ENCODE results near the gene UPK1B.

UPK1B gene

DNA sequence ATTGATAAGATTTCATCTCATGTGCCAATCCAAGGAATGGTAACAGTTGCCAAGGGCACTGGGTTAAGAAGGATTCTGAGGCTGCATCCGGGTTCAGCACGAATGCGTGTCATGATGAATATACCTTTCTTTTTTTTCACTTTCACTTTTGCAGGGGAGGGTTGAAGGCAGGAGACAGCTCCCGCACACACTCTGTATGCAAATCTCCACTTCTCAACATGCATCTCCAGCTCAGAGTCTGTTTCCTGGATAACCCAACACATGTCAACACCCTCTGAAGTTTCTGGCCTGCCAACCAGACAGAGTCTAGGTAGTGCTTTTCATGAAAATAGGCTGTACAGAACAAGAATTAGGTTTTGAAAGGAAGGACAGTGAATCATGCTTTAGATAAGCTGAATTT lies 45.7 kb downstream of the UPK1B start:
- no peak overlapping the region for H3K27ac ChIP-seq (ENCODE audit: extremely low read depth, low read depth, low read length)
- H3K4me3 ChIP-seq (ENCODE audit: low read depth, low read length) = no peak overlapping the region
- TF ChIP-seq ZNF23 (tag by site-specific recombination; IDR thresholded peaks at IDR 0.05; ENCODE audit: borderline replicate concordance) (no peak), REPIN1 (tag by site-specific recombination; IDR thresholded peaks at IDR 0.05; ENCODE audit: low read depth) (no peak), ZNF510 (tag by site-specific recombination; IDR thresholded peaks at IDR 0.05; ENCODE audit: insufficient replicate concordance) (no peak), SP3 (tag by site-specific recombination; IDR thresholded peaks at IDR 0.05) (no peak), ZXDB (tag by site-specific recombination; IDR thresholded peaks at IDR 0.05) (no peak), ZIC2 (tag by site-specific recombination; IDR thresholded peaks at IDR 0.05) (no peak), HOXD13 (CRISPR knock-in tag; IDR thresholded peaks at IDR 0.05; ENCODE audit: borderline replicate concordance) (no peak), EGR2 (tag by site-specific recombination; IDR thresholded peaks at IDR 0.05; ENCODE audit: low read depth) (no peak), WT1 (tag by site-specific recombination; IDR thresholded peaks at IDR 0.05) (no peak), ZSCAN16 (tag by site-specific recombination; IDR thresholded peaks at IDR 0.05) (no peak), ZNF677 (tag by site-specific recombination; IDR thresholded peaks at IDR 0.05) (no peak)
- TF ChIP-seq, protein P1, sequence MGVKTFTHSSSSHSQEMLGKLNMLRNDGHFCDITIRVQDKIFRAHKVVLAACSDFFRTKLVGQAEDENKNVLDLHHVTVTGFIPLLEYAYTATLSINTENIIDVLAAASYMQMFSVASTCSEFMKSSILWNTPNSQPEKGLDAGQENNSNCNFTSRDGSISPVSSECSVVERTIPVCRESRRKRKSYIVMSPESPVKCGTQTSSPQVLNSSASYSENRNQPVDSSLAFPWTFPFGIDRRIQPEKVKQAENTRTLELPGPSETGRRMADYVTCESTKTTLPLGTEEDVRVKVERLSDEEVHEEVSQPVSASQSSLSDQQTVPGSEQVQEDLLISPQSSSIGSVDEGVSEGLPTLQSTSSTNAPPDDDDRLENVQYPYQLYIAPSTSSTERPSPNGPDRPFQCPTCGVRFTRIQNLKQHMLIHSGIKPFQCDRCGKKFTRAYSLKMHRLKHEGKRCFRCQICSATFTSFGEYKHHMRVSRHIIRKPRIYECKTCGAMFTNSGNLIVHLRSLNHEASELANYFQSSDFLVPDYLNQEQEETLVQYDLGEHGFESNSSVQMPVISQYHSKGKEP (tag by site-specific recombination; IDR thresholded peaks at IDR 0.05) = no peak
- no peaks in the 10 kb centered on the region for H3K9me3 ChIP-seq (ENCODE audit: control insufficient read depth, insufficient read depth, low read depth, low read length)
- POLR2A ChIA-PET = no interaction called here
- H3K4me1 ChIP-seq (ENCODE audit: control insufficient read depth, insufficient read depth, low read length) = no peaks in the 10 kb centered on the region
- peaks cover 0 to 91% of the 10 kb centered on the region in 2 experiments; a peak in 2 of 3 replicates for H3K36me3 ChIP-seq (ENCODE audit: control insufficient read depth in 2 of 2, insufficient read depth in 1 of 2, low read length in 2 of 2)
- CTCF ChIA-PET = no interaction called here

DNA sequence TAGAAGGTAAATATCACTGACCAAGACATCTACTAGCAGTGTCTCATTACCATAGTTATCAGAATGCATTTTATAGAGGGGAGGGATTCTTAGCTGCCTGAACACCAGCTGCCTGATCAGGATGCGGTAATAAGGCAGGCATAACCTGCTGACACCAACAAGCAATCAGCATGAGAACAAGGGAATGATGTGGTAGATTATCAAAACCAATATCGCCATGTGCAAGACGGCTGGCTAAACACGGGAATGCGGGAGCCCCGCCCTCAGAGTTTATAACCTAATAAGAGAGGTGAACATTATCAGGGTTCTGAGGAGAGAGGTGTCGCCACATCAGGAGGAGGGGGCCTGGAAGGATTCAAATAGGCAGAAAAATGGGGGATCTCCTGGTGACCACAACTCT lies 46.8 kb downstream of the UPK1B start:
- Histone ChIP-seq H3K4me1 (ENCODE audit: control insufficient read depth, insufficient read depth, low read length) (no peaks in the 10 kb centered on the region), H3K4me3 (ENCODE audit: low read depth, low read length) (no peak overlapping the region), H3K27ac (ENCODE audit: extremely low read depth, low read depth, low read length) (no peak overlapping the region), H3K9me3 (ENCODE audit: control insufficient read depth, insufficient read depth, low read depth, low read length) (no peaks in the 10 kb centered on the region), H3K36me3 (ENCODE audit: control insufficient read depth in 2 of 2, insufficient read depth in 1 of 2, low read length in 2 of 2) (peaks cover 0 to 87% of the 10 kb centered on the region in 2 experiments; a peak in 2 of 3 replicates)
- TF ChIP-seq ZNF354C (tag by site-specific recombination; IDR thresholded peaks at IDR 0.05; ENCODE audit: borderline replicate concordance, low read depth) (no peak), ZNF19 (tag by site-specific recombination; IDR thresholded peaks at IDR 0.05; ENCODE audit: low read depth) (no peak), SETDB1 (IDR thresholded peaks at IDR 0.05; ENCODE audit: insufficient read length, low read length) (no peak), ZNF324 (tag by site-specific recombination; IDR thresholded peaks at IDR 0.05) (no peak), ZNF544 (tag by site-specific recombination; IDR thresholded peaks at IDR 0.05) (no peak), ZNF132 (tag by site-specific recombination; IDR thresholded peaks at IDR 0.05; ENCODE audit: borderline replicate concordance) (no peak), ZNF223 (tag by site-specific recombination; IDR thresholded peaks at IDR 0.05) (no peak), ZNF747 (tag by site-specific recombination; IDR thresholded peaks at IDR 0.05) (no peak), MZF1 (tag by site-specific recombination; IDR thresholded peaks at IDR 0.05; ENCODE audit: borderline replicate concordance) (no peak), OSR2 (tag by site-specific recombination; IDR thresholded peaks at IDR 0.05) (no peak), ZFP41 (tag by site-specific recombination; IDR thresholded peaks at IDR 0.05; ENCODE audit: borderline replicate concordance) (no peak), ZNF837 (tag by site-specific recombination; IDR thresholded peaks at IDR 0.05) (no peak), ZNF561 (tag by site-specific recombination; IDR thresholded peaks at IDR 0.05; ENCODE audit: borderline replicate concordance) (no peak), ZNF76 (tag by site-specific recombination; IDR thresholded peaks at IDR 0.05; ENCODE audit: borderline replicate concordance, low read depth) (no peak), ZNF623 (tag by site-specific recombination; IDR thresholded peaks at IDR 0.05) (no peak), GLI2 (tag by site-specific recombination; IDR thresholded peaks at IDR 0.05; ENCODE audit: borderline replicate concordance, low read depth) (no peak), SP7 (tag by site-specific recombination; IDR thresholded peaks at IDR 0.05) (no peak), ZNF155 (tag by site-specific recombination; IDR thresholded peaks at IDR 0.05) (no peak)
- TF ChIP-seq, protein P2, sequence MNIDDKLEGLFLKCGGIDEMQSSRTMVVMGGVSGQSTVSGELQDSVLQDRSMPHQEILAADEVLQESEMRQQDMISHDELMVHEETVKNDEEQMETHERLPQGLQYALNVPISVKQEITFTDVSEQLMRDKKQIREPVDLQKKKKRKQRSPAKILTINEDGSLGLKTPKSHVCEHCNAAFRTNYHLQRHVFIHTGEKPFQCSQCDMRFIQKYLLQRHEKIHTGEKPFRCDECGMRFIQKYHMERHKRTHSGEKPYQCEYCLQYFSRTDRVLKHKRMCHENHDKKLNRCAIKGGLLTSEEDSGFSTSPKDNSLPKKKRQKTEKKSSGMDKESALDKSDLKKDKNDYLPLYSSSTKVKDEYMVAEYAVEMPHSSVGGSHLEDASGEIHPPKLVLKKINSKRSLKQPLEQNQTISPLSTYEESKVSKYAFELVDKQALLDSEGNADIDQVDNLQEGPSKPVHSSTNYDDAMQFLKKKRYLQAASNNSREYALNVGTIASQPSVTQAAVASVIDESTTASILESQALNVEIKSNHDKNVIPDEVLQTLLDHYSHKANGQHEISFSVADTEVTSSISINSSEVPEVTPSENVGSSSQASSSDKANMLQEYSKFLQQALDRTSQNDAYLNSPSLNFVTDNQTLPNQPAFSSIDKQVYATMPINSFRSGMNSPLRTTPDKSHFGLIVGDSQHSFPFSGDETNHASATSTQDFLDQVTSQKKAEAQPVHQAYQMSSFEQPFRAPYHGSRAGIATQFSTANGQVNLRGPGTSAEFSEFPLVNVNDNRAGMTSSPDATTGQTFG (tag by site-specific recombination; IDR thresholded peaks at IDR 0.05; ENCODE audit: borderline replicate concordance) = no peak
- TF ChIP-seq, protein P3, sequence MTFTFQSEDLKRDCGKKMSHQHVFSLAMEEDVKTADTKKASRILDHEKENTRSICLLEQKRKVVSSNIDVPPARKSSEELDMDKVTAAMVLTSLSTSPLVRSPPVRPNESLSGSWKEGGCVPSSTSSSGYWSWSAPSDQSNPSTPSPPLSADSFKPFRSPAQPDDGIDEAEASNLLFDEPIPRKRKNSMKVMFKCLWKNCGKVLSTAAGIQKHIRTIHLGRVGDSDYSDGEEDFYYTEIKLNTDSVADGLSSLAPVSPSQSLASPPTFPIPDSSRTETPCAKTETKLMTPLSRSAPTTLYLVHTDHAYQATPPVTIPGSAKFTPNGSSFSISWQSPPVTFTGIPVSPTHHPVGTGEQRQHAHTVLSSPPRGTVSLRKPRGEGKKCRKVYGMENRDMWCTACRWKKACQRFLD (tag by site-specific recombination; IDR thresholded peaks at IDR 0.05) = no peak
- POLR2A ChIA-PET = no interaction called here
- CTCF ChIA-PET = no interaction called here
